Measurements from ENCODE around the gene GPR132. TPM values are rescaled to one million over a fixed set of nuclear protein-coding genes. Genes with fewer than 3 reads are reported as not detected.

Gene GPR132
- total RNA-seq, 2 experiments from 2014 or later = 47.4 to 49.4 TPM

GRCh38 chr14:105096206-105096875 lies 31.1 kb upstream of the GPR132 start:
- no peaks in the 10 kb centered on the region for H3K9me3 Mint-ChIP-seq (ENCODE audit: low read depth)
- CTCF ChIA-PET = interaction anchor here (2.0 kb wide), 1 partner anchor 9 kb away, joined by 5 read pairs; no protein-coding TSS in a partner anchor
- no peak overlapping the region for H3K27ac Mint-ChIP-seq

DNA sequence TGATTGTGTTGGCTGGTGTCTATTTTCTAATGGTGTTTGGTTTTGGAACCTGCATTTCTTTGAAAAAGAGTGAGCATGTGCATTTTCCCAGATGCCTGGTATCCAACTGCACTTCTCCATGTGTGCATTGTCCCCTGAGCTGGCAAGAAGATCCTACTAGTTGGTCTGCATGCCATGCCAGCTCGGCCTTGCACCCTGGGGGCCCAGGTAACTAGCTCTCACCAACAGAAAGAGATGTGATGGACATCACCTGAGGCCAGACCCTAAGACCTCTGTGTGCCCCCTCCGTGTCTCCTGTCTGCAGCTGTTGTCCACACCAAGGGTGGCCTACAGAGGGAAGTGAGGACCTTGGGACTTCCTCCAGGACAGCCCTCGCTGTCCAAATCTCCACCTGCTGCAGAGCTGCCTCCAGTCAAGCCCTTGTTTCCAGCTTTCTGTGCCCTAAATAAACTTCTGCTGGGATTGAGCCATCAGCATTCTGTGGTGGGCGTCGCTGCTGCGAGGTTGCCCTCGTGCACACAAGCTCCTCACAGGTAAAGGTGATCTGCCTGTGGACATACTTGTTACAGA lies 30.1 kb upstream of the GPR132 start:
- Mint-ChIP-seq H3K27ac (no peak overlapping the region), H3K4me1 (peaks cover 16% of the 10 kb centered on the region), H3K4me3 (no peak overlapping the region), H3K36me3 (no peaks in the 10 kb centered on the region), H3K27me3 (peaks cover 11% of the 10 kb centered on the region), H3K9me3 (ENCODE audit: low read depth) (no peaks in the 10 kb centered on the region)
- no peak for ATAC-seq
- no peak for DNase-seq
- CTCF ChIA-PET = interaction anchor here (0.9 to 1.6 kb wide), 2 partner anchors 93 to 257 kb away, joined by 3 to 7 read pairs; no protein-coding TSS in a partner anchor

More at GRCh38 chr14:105096206-105096875, 31.1 kb upstream of the GPR132 start:
- Mint-ChIP-seq H3K27me3 (peaks cover 11% of the 10 kb centered on the region), H3K36me3 (no peaks in the 10 kb centered on the region), H3K4me3 (no peak overlapping the region), H3K4me1 (peaks cover 11% of the 10 kb centered on the region)
- DNase-seq (no peak), ATAC-seq (no peak)

DNA sequence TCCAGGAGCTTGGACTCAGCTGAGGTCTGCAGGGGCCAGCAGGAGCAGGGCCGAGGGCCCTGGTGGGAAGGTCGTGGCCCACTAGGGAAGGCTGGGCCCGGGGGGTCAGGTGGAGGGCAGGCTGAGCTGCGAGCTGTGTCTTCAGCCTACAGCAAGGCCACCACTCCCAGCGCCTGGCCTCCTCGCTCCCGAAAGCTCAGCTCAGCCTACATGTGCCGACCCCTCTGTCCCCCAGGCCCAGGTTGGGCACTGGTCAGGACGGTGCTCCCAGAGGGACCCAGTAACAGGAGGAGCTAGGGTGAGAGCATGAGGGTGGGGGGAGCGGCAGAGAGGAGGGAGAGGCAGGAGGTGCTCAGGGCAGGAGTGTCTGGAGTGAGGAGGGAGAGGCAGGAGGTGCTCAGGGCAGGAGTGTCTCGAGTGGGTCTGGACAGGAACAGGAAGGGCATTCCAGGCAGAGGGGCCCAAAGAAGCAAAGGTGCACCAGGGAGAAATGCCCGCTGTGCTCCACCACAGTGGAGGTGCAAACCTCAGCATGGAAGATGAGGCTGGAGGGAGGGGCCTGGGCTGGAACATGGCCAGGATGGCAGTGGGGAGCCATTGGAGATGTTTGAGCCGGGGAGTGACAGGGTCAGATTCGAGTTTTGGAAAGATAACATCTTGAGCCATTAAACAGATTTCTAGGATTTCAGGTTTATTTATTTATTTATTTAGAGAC lies 29.1 kb upstream of the GPR132 start:
- DNase-seq (no peak), ATAC-seq (no peak)
- peaks cover 11% of the 10 kb centered on the region for H3K27me3 Mint-ChIP-seq
- no peaks in the 10 kb centered on the region for H3K36me3 Mint-ChIP-seq
- no peaks in the 10 kb centered on the region for H3K9me3 Mint-ChIP-seq (ENCODE audit: low read depth)
- peaks cover 16% of the 10 kb centered on the region for H3K4me1 Mint-ChIP-seq
- H3K4me3 Mint-ChIP-seq = peak overlapping the region; percentile 63
- CTCF ChIA-PET = interaction anchor here (0.5 to 1.6 kb wide), 5 partner anchors 34 to 257 kb away, joined by 3 to 7 read pairs (median 4); no protein-coding TSS in a partner anchor
- no peak overlapping the region for H3K27ac Mint-ChIP-seq

GRCh38 chr14:105093431-105094192 lies 28.4 kb upstream of the GPR132 start:
- peaks cover 16% of the 10 kb centered on the region for H3K4me1 Mint-ChIP-seq
- no peaks in the 10 kb centered on the region for H3K36me3 Mint-ChIP-seq
- peak; percentile 75 for ATAC-seq
- peak; percentile 84 for DNase-seq
- peaks cover 10% of the 10 kb centered on the region for H3K27me3 Mint-ChIP-seq
- peak overlapping the region; percentile 63 for H3K4me3 Mint-ChIP-seq
- no peaks in the 10 kb centered on the region for H3K9me3 Mint-ChIP-seq (ENCODE audit: low read depth)
- CTCF ChIA-PET = interaction anchor here (0.8 to 9.5 kb wide), 7 partner anchors 21 to 258 kb away, joined by 3 to 192 read pairs (median 5); partner anchors contain the start of gene GPR132
- H3K27ac Mint-ChIP-seq = peak overlapping the region; percentile 63

- no peaks in the 10 kb centered on the region for H3K36me3 Mint-ChIP-seq
- peak; percentile 56 for ATAC-seq
- H3K27ac Mint-ChIP-seq = no peak overlapping the region
- CTCF ChIA-PET = interaction anchor here (0.9 to 9.5 kb wide), 4 partner anchors 20 to 258 kb away, joined by 3 to 192 read pairs (median 20); partner anchors contain the start of gene GPR132
- H3K9me3 Mint-ChIP-seq (ENCODE audit: low read depth) = no peaks in the 10 kb centered on the region
- peak overlapping the region; percentile 65 for H3K4me3 Mint-ChIP-seq
- peak; percentile 68 for DNase-seq
- peaks cover 19% of the 10 kb centered on the region for H3K4me1 Mint-ChIP-seq
- peaks cover 13% of the 10 kb centered on the region for H3K27me3 Mint-ChIP-seq
Observed at GRCh38 chr14:105093038-105093430, 27.8 kb upstream of the GPR132 start.

GRCh38 chr14:105092171-105093037 lies 27.2 kb upstream of the GPR132 start:
- ATAC-seq (no peak), DNase-seq (no peak)
- Mint-ChIP-seq H3K36me3 (no peaks in the 10 kb centered on the region), H3K4me3 (peak overlapping the region; percentile 65), H3K27ac (peak overlapping the region; percentile 28), H3K9me3 (ENCODE audit: low read depth) (no peaks in the 10 kb centered on the region), H3K27me3 (peaks cover 17% of the 10 kb centered on the region), H3K4me1 (peaks cover 21% of the 10 kb centered on the region)
- CTCF ChIA-PET = interaction anchor here (0.5 to 9.5 kb wide), 7 partner anchors 20 to 1729 kb away, joined by 3 to 192 read pairs (median 5); partner anchors contain the start of gene GPR132

- ATAC-seq (no peak), DNase-seq (no peak)
- CTCF ChIA-PET = interaction anchor here (0.5 to 9.5 kb wide), 16 partner anchors 10 to 1730 kb away, joined by 3 to 192 read pairs (median 10); partner anchors contain the start of genes CDCA4, CLBA1 and GPR132
- H3K9me3 Mint-ChIP-seq (ENCODE audit: low read depth) = no peaks in the 10 kb centered on the region
- H3K27me3 Mint-ChIP-seq = peaks cover 17% of the 10 kb centered on the region
- peak overlapping the region; percentile 28 for H3K27ac Mint-ChIP-seq
- H3K4me3 Mint-ChIP-seq = no peak overlapping the region
- H3K36me3 Mint-ChIP-seq = no peaks in the 10 kb centered on the region
- H3K4me1 Mint-ChIP-seq = peaks cover 24% of the 10 kb centered on the region
Observed at GRCh38 chr14:105091517-105092170, 26.4 kb upstream of the GPR132 start.

- H3K27me3 Mint-ChIP-seq = peaks cover 17% of the 10 kb centered on the region
- ATAC-seq (no peak), DNase-seq (no peak)
- H3K9me3 Mint-ChIP-seq (ENCODE audit: low read depth) = no peaks in the 10 kb centered on the region
- no peaks in the 10 kb centered on the region for H3K36me3 Mint-ChIP-seq
- no peak overlapping the region for H3K4me3 Mint-ChIP-seq
- H3K27ac Mint-ChIP-seq = no peak overlapping the region
- CTCF ChIA-PET = interaction anchor here (0.9 to 9.5 kb wide), 30 partner anchors 10 to 260 kb away, joined by 3 to 192 read pairs (median 6); partner anchors contain the start of genes BRF1, CDCA4, CLBA1 and GPR132
- H3K4me1 Mint-ChIP-seq = peaks cover 29% of the 10 kb centered on the region
Observed at GRCh38 chr14:105091054-105091516, 25.9 kb upstream of the GPR132 start.

GRCh38 chr14:105090493-105091053 lies 25.3 kb upstream of the GPR132 start:
- DNase-seq = peak; percentile 91
- H3K4me3 Mint-ChIP-seq = no peak overlapping the region
- peak; percentile 47 for ATAC-seq
- H3K27ac Mint-ChIP-seq = peak overlapping the region; percentile 40
- peaks cover 14% of the 10 kb centered on the region for H3K27me3 Mint-ChIP-seq
- peaks cover 34% of the 10 kb centered on the region for H3K4me1 Mint-ChIP-seq
- CTCF ChIA-PET = interaction anchor here (0.6 to 9.5 kb wide), 47 partner anchors 9 to 399 kb away, joined by 3 to 192 read pairs (median 4); partner anchors contain the start of genes BRF1, CDCA4, CLBA1 and GPR132
- H3K36me3 Mint-ChIP-seq = no peaks in the 10 kb centered on the region
- no peaks in the 10 kb centered on the region for H3K9me3 Mint-ChIP-seq (ENCODE audit: low read depth)

- Mint-ChIP-seq H3K36me3 (no peaks in the 10 kb centered on the region), H3K27ac (no peak overlapping the region), H3K4me3 (no peak overlapping the region), H3K9me3 (ENCODE audit: low read depth) (no peaks in the 10 kb centered on the region), H3K27me3 (peaks cover 10% of the 10 kb centered on the region), H3K4me1 (peaks cover 38% of the 10 kb centered on the region)
- no peak for ATAC-seq
- DNase-seq = no peak
- CTCF ChIA-PET = interaction anchor here (0.6 to 9.5 kb wide), 46 partner anchors 9 to 400 kb away, joined by 3 to 192 read pairs (median 4); partner anchors contain the start of genes BRF1, CDCA4, CLBA1 and GPR132
Observed at GRCh38 chr14:105089746-105090492, 24.7 kb upstream of the GPR132 start.

All from activated CD8-positive, alpha-beta memory T cell treated with anti-CD3 and anti-CD28 coated beads, Interleukin-2, amount 10 ng/mL, durations not matched to agents 7 days and 5 days (primary cell).